Colonic mucosa (tissue), 4 donors: ENCODE results near the gene PKP3. TPM values are rescaled to one million over a fixed set of nuclear protein-coding genes. Genes with fewer than 3 reads are reported as not detected.

Experiments
- DNase-seq: peaks from one replicate; pipeline ENCODE4 v3.0.0-alpha.2; 2020
- H3K27ac ChIP-seq: fragments of 200-600 bp; one replicate; pipeline ENCODE4 v1.8.0; 2021
- H3K27me3 ChIP-seq: fragments of 200-600 bp; one replicate; pipeline ENCODE4 v1.8.0; 2021
- H3K36me3 ChIP-seq: fragments of 200-600 bp; one replicate; pipeline ENCODE4 v1.8.0; 2021
- H3K4me1 ChIP-seq: fragments of 200-600 bp; one replicate; pipeline ENCODE4 v1.8.0; 2021; ENCODE audit warnings: mild to moderate bottlenecking
- H3K4me3 ChIP-seq: fragments of 200-600 bp; one replicate; pipeline ENCODE4 v1.8.0; 2021
- H3K9ac ChIP-seq, 2 donors: one replicate each; pipeline ENCODE4 v1.7.0; 2013; ENCODE audit warnings: control low read depth in 2 of 2, low read depth in 2 of 2, low read length in 2 of 2
- H3K9me3 ChIP-seq: fragments of 200-600 bp; one replicate; pipeline ENCODE4 v1.8.0; 2021
- intact Hi-C: fragments of 100-400 bp; cut with DNase I; formaldehyde crosslinking; loops from one replicate; pipeline ENCODE4 v1.14.1; 2022
- total RNA-seq, 2 donors: library from RNA; stranded (reverse); fragmentation: NEBNext Ultra II Directional in 1 of 2; extraction: Animal tissue kit (Norgen Biotek cat#: 25700) in 1 of 2; gene quantifications; one replicate each; pipeline ENCODE4 v1.2.1, GENCODE V29; 2021
- TF ChIP-seq, protein P1 (sequence below): fragments of 200-600 bp; IDR thresholded peaks from one replicate; pipeline ENCODE4 v1.8.0; 2022; ENCODE audit warnings: antibody characterized with exemption, mild to moderate bottlenecking
- donor health status: healthy.
- donor health status: DM: no; HTN: no; CAD: no.
- donor health status: DM: no; HTN: no; CAD: no.

Gene PKP3
- total RNA-seq, 2 donors from 2014 or later = 167 to 247 TPM

DNA sequence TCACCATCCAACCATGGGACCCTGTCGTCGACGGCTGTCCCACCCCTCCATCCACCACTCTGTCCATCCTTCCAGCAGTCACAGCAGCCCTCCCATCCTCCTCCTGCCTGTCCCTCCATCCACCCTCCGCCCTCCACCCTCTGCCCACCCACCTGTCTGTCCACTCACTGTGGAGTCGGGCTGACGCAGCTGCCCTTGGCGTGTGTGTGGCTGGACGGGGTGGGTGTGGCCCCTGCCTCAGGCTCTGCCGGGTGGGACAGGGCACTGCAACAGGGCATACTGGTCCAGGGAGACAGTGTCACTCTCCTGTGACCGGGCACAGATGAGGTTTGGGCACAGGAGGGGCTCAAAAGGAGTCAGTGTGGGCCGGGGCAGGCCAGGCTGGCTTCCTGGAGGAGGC is 1.9 kb downstream of the PKP3 start:
- peak overlapping the region; percentile 73 to 86 for H3K9ac ChIP-seq
- TF ChIP-seq, protein P1, sequence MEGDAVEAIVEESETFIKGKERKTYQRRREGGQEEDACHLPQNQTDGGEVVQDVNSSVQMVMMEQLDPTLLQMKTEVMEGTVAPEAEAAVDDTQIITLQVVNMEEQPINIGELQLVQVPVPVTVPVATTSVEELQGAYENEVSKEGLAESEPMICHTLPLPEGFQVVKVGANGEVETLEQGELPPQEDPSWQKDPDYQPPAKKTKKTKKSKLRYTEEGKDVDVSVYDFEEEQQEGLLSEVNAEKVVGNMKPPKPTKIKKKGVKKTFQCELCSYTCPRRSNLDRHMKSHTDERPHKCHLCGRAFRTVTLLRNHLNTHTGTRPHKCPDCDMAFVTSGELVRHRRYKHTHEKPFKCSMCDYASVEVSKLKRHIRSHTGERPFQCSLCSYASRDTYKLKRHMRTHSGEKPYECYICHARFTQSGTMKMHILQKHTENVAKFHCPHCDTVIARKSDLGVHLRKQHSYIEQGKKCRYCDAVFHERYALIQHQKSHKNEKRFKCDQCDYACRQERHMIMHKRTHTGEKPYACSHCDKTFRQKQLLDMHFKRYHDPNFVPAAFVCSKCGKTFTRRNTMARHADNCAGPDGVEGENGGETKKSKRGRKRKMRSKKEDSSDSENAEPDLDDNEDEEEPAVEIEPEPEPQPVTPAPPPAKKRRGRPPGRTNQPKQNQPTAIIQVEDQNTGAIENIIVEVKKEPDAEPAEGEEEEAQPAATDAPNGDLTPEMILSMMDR = no peak
- H3K4me3 ChIP-seq = no peak overlapping the region
- no peaks in the 10 kb centered on the region for H3K27me3 ChIP-seq
- DNase-seq = peak; percentile 22
- no peaks in the 10 kb centered on the region for H3K9me3 ChIP-seq
- intact Hi-C loops = no loop called here
- H3K4me1 ChIP-seq = no peaks in the 10 kb centered on the region
- no peaks in the 10 kb centered on the region for H3K36me3 ChIP-seq
- H3K27ac ChIP-seq = no peak overlapping the region

- intact Hi-C loops = no loop called here
- H3K9me3 ChIP-seq = no peaks in the 10 kb centered on the region
- no peaks in the 10 kb centered on the region for H3K36me3 ChIP-seq
- TF ChIP-seq, protein P1 = no peak
- no peaks in the 10 kb centered on the region for H3K27me3 ChIP-seq
- H3K9ac ChIP-seq = peak overlapping the region in 1 of 2 donors; percentile 24
- no peak overlapping the region for H3K27ac ChIP-seq
- peak; percentile 23 for DNase-seq
- H3K4me3 ChIP-seq = peak overlapping the region; percentile 22
- no peaks in the 10 kb centered on the region for H3K4me1 ChIP-seq
Observed at GRCh38 chr11:396511-396947, 2.5 kb downstream of the PKP3 start.

GRCh38 chr11:396948-397548 is 3.0 kb downstream of the PKP3 start:
- Histone ChIP-seq H3K4me3 (peak overlapping the region; percentile 22), H3K4me1 (no peaks in the 10 kb centered on the region), H3K27ac (no peak overlapping the region), H3K36me3 (no peaks in the 10 kb centered on the region), H3K9me3 (no peaks in the 10 kb centered on the region), H3K9ac (peak overlapping the region in 1 of 2 donors; percentile 24), H3K27me3 (no peaks in the 10 kb centered on the region)
- TF ChIP-seq, protein P1 = no peak
- intact Hi-C loops = no loop called here
- DNase-seq = peak; percentile 42

- DNase-seq = no peak
- Histone ChIP-seq H3K9me3 (no peaks in the 10 kb centered on the region), H3K9ac (no peak overlapping the region), H3K27ac (no peak overlapping the region), H3K36me3 (no peaks in the 10 kb centered on the region), H3K4me1 (no peaks in the 10 kb centered on the region), H3K27me3 (no peaks in the 10 kb centered on the region), H3K4me3 (no peak overlapping the region)
- TF ChIP-seq, protein P1 = no peak
- intact Hi-C loops = no loop called here
Observed at GRCh38 chr11:398826-399225, 4.8 kb downstream of the PKP3 start.

DNA sequence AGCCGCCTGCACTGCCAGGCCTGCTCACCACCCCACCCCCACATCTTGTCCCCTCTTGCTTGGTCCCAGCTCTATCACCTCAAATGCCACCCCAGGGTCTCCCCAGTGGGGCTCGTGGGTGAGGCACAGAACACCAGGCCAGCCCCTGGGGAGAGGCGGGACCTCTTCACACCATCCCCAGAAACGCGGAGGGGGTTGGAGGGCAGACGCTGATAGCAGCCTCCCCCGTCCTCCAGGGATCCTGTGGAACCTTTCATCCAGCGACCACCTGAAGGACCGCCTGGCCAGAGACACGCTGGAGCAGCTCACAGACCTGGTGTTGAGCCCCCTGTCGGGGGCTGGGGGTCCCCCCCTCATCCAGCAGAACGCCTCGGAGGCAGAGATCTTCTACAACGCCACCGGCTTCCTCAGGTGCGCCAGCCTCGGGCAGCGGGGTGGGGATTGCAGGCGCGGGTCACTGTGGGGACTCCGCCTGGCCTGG is 5.8 kb downstream of the PKP3 start:
- DNase-seq = no peak
- Histone ChIP-seq H3K36me3 (no peaks in the 10 kb centered on the region), H3K27me3 (no peaks in the 10 kb centered on the region), H3K27ac (no peak overlapping the region), H3K9me3 (no peaks in the 10 kb centered on the region), H3K9ac (no peak overlapping the region), H3K4me3 (no peak overlapping the region), H3K4me1 (no peaks in the 10 kb centered on the region)
- intact Hi-C loops = no loop called here
- TF ChIP-seq, protein P1 = no peak
